ENCODE measurements around the gene EOLA1.

The EOLA1 gene

GRCh38 chrX:149506349-149506748, 34.5 kb upstream of the EOLA1 start:
- no peak overlapping the region for H3K4me3 ChIP-seq (ENCODE audit: low read depth in 1 of 2, low read length in 2 of 2)
- no peak for DNase-seq
- no peak overlapping the region for H3K4me2 ChIP-seq (ENCODE audit: insufficient read depth, low read length)

GRCh38 chrX:149508467-149508866, 32.3 kb upstream of the EOLA1 start:
- Histone ChIP-seq H3K36me3 (ENCODE audit: insufficient read depth, low read length) (no peaks in the 10 kb centered on the region), H3K4me3 (ENCODE audit: low read depth in 1 of 2, low read length in 2 of 2) (no peak overlapping the region), H3K4me2 (ENCODE audit: insufficient read depth, low read length) (no peak overlapping the region), H2AFZ (ENCODE audit: low read depth, low read length) (no peak overlapping the region), H3K9me3 (ENCODE audit: insufficient read depth, low read length, severe bottlenecking) (no peaks in the 10 kb centered on the region), H3K9ac (ENCODE audit: low read depth, low read length) (no peak overlapping the region), H4K20me1 (ENCODE audit: insufficient read depth, low read length) (peaks cover 3% of the 10 kb centered on the region; the same call in 1 of the 2 replicates), H3K27ac (ENCODE audit: low read length) (no peak overlapping the region), H3K79me2 (ENCODE audit: insufficient read depth, low read length) (peaks cover 10% of the 10 kb centered on the region), H3K27me3 (ENCODE audit: insufficient read depth, low read length, poor library complexity) (no peaks in the 10 kb centered on the region), H3K4me1 (ENCODE audit: insufficient read depth, low read length) (peaks cover 37% of the 10 kb centered on the region)
- ATAC-seq (ENCODE audit: insufficient read depth, low read depth) (no peak), DNase-seq (no peak)
- TF ChIP-seq CTCF (IDR thresholded peaks at IDR 0.05; ENCODE audit: borderline replicate concordance, extremely low read depth, low read length, poor library complexity, severe bottlenecking) (no peak), EZH2 (IDR thresholded peaks at IDR 0.05; ENCODE audit: borderline replicate concordance, low read depth, low read length, severe bottlenecking) (no peak)

More at GRCh38 chrX:149506349-149506748, 34.5 kb upstream of the EOLA1 start:
- TF ChIP-seq EZH2 (IDR thresholded peaks at IDR 0.05; ENCODE audit: borderline replicate concordance, low read depth, low read length, severe bottlenecking) (no peak), CTCF (IDR thresholded peaks at IDR 0.05; ENCODE audit: borderline replicate concordance, extremely low read depth, low read length, poor library complexity, severe bottlenecking) (no peak)
- Histone ChIP-seq H3K9me3 (ENCODE audit: insufficient read depth, low read length, severe bottlenecking) (no peaks in the 10 kb centered on the region), H4K20me1 (ENCODE audit: insufficient read depth, low read length) (peaks cover 3% of the 10 kb centered on the region; the same call in 1 of the 2 replicates), H3K27ac (ENCODE audit: low read length) (no peak overlapping the region), H3K9ac (ENCODE audit: low read depth, low read length) (no peak overlapping the region), H2AFZ (ENCODE audit: low read depth, low read length) (no peak overlapping the region), H3K36me3 (ENCODE audit: insufficient read depth, low read length) (peaks cover 11% of the 10 kb centered on the region), H3K27me3 (ENCODE audit: insufficient read depth, low read length, poor library complexity) (no peaks in the 10 kb centered on the region), H3K4me1 (ENCODE audit: insufficient read depth, low read length) (peaks cover 36% of the 10 kb centered on the region), H3K79me2 (ENCODE audit: insufficient read depth, low read length) (peaks cover 12% of the 10 kb centered on the region)
- no peak for ATAC-seq (ENCODE audit: insufficient read depth, low read depth)

- no peaks in the 10 kb centered on the region for H4K20me1 ChIP-seq (ENCODE audit: insufficient read depth, low read length)
- peaks cover 42% of the 10 kb centered on the region for H3K4me1 ChIP-seq (ENCODE audit: insufficient read depth, low read length)
- H3K79me2 ChIP-seq (ENCODE audit: insufficient read depth, low read length) = no peaks in the 10 kb centered on the region
- H3K4me3 ChIP-seq (ENCODE audit: low read depth in 1 of 2, low read length in 2 of 2) = no peak overlapping the region
- H3K36me3 ChIP-seq (ENCODE audit: insufficient read depth, low read length) = no peaks in the 10 kb centered on the region
- ATAC-seq (ENCODE audit: insufficient read depth, low read depth) (no peak), DNase-seq (no peak)
- H3K27me3 ChIP-seq (ENCODE audit: insufficient read depth, low read length, poor library complexity) = no peaks in the 10 kb centered on the region
- no peak overlapping the region for H3K4me2 ChIP-seq (ENCODE audit: insufficient read depth, low read length)
- no peak overlapping the region for H3K27ac ChIP-seq (ENCODE audit: low read length)
- no peak overlapping the region for H3K9ac ChIP-seq (ENCODE audit: low read depth, low read length)
- H3K9me3 ChIP-seq (ENCODE audit: insufficient read depth, low read length, severe bottlenecking) = no peaks in the 10 kb centered on the region
- TF ChIP-seq EZH2 (IDR thresholded peaks at IDR 0.05; ENCODE audit: borderline replicate concordance, low read depth, low read length, severe bottlenecking) (no peak), CTCF (IDR thresholded peaks at IDR 0.05; ENCODE audit: borderline replicate concordance, extremely low read depth, low read length, poor library complexity, severe bottlenecking) (no peak)
- no peak overlapping the region for H2AFZ ChIP-seq (ENCODE audit: low read depth, low read length)
Measured at GRCh38 chrX:149510386-149510785, 30.4 kb upstream of the EOLA1 start.

GRCh38 chrX:149511081-149511480, 29.7 kb upstream of the EOLA1 start:
- Histone ChIP-seq H3K4me2 (ENCODE audit: insufficient read depth, low read length) (no peak overlapping the region), H2AFZ (ENCODE audit: low read depth, low read length) (no peak overlapping the region), H3K27ac (ENCODE audit: low read length) (no peak overlapping the region), H3K4me3 (ENCODE audit: low read depth in 1 of 2, low read length in 2 of 2) (no peak overlapping the region), H3K27me3 (ENCODE audit: insufficient read depth, low read length, poor library complexity) (no peaks in the 10 kb centered on the region), H3K79me2 (ENCODE audit: insufficient read depth, low read length) (no peaks in the 10 kb centered on the region), H4K20me1 (ENCODE audit: insufficient read depth, low read length) (no peaks in the 10 kb centered on the region), H3K4me1 (ENCODE audit: insufficient read depth, low read length) (peaks cover 35% of the 10 kb centered on the region), H3K9ac (ENCODE audit: low read depth, low read length) (no peak overlapping the region), H3K36me3 (ENCODE audit: insufficient read depth, low read length) (no peaks in the 10 kb centered on the region), H3K9me3 (ENCODE audit: insufficient read depth, low read length, severe bottlenecking) (no peaks in the 10 kb centered on the region)
- DNase-seq (no peak), ATAC-seq (ENCODE audit: insufficient read depth, low read depth) (no peak)
- TF ChIP-seq CTCF (IDR thresholded peaks at IDR 0.05; ENCODE audit: borderline replicate concordance, extremely low read depth, low read length, poor library complexity, severe bottlenecking) (no peak), EZH2 (IDR thresholded peaks at IDR 0.05; ENCODE audit: borderline replicate concordance, low read depth, low read length, severe bottlenecking) (no peak)
